ENCODE data around the gene TEX50.
"Not testable (repeated sequence)": the region's sequence is repeated elsewhere in the genome, so short reads cannot be mapped to it uniquely, and the experiment has no call there.

Gene TEX50

DNA sequence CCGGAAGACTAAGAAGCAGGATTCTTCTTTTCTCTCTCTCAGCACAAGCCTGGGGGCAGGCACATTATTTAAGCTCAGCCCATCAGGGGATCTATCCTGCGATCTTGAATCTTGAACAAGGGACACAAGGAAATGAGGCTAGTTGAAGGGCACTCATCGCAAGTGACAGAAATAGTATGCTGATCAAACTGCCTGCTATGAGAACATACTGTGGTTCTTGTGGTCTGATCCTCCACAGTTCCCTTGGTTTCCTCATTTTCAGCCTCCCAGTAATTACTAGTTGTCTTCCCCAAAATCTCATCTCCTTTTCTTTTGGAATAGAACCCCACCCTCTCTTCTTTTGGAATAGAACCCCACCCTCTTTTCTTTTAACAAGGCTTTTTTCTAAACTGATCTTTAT lies 28.0 kb downstream of the TEX50 start:
- DNase-seq (ENCODE audit: low read depth), result no peak

DNA sequence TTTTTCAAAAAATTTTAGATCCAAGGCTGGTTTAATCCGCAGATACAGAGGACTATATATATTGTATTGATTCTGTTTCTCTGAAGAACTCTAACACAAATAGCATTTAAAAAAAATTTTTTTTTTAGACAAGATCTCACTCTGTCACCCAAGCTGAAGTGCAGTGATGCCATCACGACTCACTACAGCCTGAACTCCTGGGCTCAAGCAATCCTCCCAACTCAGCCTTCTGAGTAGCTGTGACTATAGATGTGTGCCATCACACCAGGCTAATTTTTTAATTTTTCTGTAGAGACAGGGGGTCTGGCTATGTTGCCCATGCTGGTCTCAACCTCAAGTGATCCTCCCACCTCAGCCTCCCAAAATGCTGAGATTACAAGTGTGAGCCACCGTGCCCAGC lies 31.5 kb downstream of the TEX50 start:
- DNase-seq (ENCODE audit: low read depth), result no peak

GRCh38 chr1:173669491-173669941 lies 34.4 kb downstream of the TEX50 start, which contains the start of gene ANKRD45:
ANKRD45 (minus strand) TSS chr1:173669851; CDS start chr1:173659418, 10,433 bp downstream.
- no peak for DNase-seq (ENCODE audit: low read depth)

- DNase-seq (ENCODE audit: low read depth), result not testable (repeated sequence)
These were observed 39.4 kb downstream of the TEX50 start for GRCh38 chr1:173674496-173674895.

DNA sequence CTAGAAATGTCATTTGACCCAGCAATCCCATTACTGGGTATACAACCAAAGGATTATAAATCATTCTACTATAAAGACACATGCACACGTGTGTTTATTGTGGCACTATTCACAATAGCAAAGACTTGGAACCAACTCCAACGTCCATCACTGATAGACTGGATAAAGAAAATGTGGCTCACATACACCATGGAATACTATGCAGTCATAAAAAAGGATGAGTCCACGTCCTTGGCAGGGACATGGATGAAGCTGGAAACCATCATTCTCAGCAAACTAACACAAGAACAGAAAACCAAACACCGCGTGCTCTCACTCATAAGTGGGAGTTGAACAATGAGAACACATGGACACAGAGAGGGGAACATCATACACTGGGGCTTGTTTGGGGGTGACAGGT lies 45.0 kb downstream of the TEX50 start:
- not testable (repeated sequence) for DNase-seq (ENCODE audit: low read depth)

DNA sequence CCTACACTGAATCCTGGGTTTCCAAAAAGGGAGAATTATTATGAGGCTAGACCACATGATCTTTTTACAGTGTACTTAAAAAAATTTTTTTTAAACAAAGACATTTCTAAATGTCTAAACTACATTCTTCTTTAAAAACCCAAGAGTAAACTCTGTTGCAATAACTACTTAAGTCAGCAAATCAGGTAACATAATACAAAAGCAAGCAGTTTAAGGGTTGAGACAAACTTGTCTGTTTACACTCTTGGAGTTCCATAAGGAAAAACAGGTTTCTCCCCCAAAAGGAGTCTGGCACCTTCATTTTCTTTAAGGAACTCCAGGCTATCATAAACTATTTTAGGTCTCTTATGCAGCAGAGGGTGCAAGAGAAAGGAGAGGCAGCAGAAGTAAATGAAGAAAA lies 47.0 kb downstream of the TEX50 start:
- DNase-seq (ENCODE audit: low read depth), result no peak

GRCh38 chr1:173683838-173684237 lies 48.7 kb downstream of the TEX50 start:
- DNase-seq (ENCODE audit: low read depth), result not testable (repeated sequence)

GRCh38 chr1:173685121-173685520 lies 50.0 kb downstream of the TEX50 start:
- not testable (repeated sequence) for DNase-seq (ENCODE audit: low read depth)

Data from non-pigmented ciliary epithelial cell (primary cell).